NCI-H2196 treated with DMSO at 0.1 percent for 48 hours (cell line): Measurements from ENCODE around the gene PCCA.
"Not testable (repeated sequence)": the region's sequence is repeated elsewhere in the genome, so short reads cannot be mapped to it uniquely, and the experiment has no call there.

Experiments used
- DNase-seq: peaks from one replicate; lab custom pipeline; 2025; ENCODE audit not compliant: unreplicated experiment; lab: John Stamatoyannopoulos, UW

PCCA gene

GRCh38 chr13:100138859-100139491, 50.1 kb downstream of the PCCA start:
- no peak for DNase-seq

- no peak for DNase-seq
Measured at GRCh38 chr13:100139817-100140216, 50.9 kb downstream of the PCCA start.

- DNase-seq = no peak
Measured at GRCh38 chr13:100140441-100140840, 51.5 kb downstream of the PCCA start.

DNA sequence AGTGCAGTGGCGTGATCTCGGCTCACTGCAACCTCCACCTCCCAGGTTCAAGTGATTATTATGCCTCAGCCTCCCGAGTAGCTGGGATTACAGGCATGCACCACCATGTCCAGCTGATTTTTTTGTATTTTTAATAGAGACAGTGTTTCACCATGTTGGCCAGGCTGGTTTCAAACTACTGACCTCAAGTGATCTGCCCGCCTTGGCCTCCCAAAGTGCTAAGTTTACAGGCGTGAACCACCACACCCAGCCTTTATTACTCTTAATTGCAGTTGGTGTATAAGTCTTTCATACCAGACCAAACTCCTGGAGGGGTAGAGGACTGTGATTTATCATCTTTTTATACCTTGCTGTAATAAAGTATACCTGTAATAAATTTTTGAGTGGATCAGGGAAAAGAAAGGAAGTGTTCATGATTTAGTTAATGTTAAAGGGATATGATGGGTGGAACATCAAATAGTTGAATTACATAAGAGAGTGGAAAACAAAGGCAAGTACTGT, 52.6 kb downstream of the PCCA start:
- not testable (repeated sequence) for DNase-seq

- no peak for DNase-seq
Measured at GRCh38 chr13:100146534-100146933, 57.6 kb downstream of the PCCA start.

- DNase-seq = no peak
Measured at GRCh38 chr13:100147825-100148224, 58.9 kb downstream of the PCCA start.

- DNase-seq = no peak
Measured at GRCh38 chr13:100148422-100148821, 59.5 kb downstream of the PCCA start.

- no peak for DNase-seq
Measured at GRCh38 chr13:100149389-100149788, 60.5 kb downstream of the PCCA start.

DNA sequence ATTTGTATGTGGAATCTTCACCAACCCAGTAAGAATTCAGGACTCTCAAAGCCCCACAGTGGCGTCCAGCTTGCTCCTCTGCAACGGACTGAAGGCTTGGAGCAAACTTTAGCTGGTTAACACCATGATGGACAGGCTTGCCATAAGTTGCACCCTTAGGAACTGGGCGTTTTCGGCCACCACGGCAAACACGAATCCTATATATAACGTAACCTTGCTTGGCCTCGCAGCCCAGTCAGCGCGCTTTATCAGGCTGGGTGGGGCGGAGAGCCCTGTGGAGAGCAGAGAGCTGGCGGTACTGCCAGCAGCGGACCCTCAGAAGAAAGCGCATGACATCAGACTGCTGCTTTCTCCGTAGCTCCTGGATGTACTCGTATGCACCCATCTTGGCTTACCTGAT, 61.8 kb downstream of the PCCA start:
- not testable (repeated sequence) for DNase-seq

GRCh38 chr13:100154842-100155416, 66.0 kb downstream of the PCCA start:
- DNase-seq = no peak

DNA sequence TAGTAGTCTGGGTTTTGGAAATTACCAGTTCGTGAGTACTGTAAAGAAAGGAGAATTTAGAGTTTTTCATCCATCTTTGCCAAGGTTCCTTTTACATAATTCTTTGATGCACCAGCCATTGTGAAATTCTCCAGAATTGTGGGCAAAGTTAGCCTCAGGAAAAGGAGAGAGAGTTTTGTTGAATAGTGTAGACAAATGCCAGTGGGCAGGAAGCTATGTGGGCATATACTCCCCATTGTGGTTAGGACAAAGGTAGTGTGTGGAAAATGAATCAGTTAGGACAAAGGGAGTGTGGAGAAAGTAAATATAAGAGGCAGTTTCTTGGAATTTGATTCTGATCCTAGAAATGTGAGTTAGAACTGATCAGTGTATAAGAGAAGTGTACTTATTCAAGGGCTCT, 67.9 kb downstream of the PCCA start:
- DNase-seq = no peak

DNA sequence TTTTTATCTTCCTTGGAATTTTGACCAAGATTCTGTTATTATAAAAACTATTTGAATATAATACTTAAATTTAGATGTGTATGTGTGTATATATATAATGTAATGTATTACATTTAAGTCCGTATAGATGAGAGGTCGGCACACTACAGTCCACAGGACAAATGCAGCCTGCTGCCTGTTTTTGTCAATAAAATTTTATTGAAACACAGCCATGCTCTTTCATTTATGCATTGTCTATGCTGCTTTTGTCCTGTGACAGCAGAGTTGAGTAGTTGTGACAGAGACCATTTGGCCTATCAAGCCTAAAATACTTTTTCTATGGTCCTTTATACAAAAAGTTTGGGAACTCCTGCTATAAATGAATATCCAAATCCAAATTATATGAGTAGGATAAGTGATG, 69.7 kb downstream of the PCCA start:
- no peak for DNase-seq

DNA sequence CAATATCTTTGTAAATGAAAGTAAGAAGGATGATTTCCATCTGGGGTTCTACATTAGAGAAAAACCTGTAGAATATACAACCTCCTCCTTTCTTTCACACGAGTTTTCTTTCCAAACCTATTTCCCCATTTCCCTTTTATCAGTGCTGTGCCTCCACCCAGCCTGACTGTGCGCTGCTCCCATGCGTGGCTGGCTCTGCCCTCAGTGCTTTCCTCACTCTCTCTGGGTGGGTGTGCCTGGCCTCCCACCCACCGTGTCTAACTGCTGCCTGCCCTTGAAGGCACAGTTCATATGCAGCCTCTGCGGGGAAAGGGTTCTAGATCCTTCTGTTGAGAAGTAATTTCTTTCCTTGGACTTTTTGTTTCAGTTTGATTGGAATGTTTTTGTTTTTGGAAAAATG, 70.7 kb downstream of the PCCA start:
- no peak for DNase-seq

GRCh38 chr13:100160450-100160849, 71.6 kb downstream of the PCCA start:
- DNase-seq = no peak

DNA sequence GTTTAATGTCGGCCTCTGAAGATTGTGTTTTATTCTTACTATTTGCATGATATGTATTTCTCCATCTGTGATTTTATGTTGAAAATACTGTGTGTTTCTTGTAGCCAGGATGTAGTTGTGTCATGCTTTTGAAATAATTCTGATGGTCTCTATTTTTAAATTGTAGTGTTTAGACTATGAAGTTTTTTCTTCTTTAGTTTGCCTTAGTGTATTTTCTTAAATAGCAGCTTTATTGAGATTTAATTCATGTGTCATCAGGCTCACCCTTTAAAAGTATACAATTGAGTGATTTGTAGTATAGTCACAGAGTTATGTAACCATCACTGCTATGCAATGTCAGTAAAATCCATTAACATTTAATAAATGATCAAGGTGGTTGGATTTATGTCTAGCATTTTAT, 74.5 kb downstream of the PCCA start:
- no peak for DNase-seq

GRCh38 chr13:100173203-100173602, 84.3 kb downstream of the PCCA start:
- DNase-seq = no peak

DNA sequence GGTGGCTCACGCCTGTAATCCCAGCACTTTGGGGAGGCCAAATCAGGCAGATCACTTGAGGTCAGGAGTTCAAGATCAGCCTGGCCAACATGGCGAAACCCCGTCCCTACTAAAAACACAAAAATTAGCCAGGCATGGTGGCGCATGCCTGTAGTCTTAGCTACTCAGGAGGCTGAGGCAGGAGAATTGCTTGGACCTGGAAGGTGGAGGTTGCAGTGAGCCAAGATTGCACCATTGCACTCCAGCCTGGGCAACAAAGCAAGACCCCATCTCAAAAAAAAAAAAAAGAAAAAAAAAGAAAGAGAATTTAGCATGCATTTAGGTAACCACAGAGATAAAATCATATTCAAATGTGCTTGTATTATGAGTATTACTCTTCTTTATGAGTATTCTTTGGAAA, 85.6 kb downstream of the PCCA start:
- DNase-seq = not testable (repeated sequence)

DNA sequence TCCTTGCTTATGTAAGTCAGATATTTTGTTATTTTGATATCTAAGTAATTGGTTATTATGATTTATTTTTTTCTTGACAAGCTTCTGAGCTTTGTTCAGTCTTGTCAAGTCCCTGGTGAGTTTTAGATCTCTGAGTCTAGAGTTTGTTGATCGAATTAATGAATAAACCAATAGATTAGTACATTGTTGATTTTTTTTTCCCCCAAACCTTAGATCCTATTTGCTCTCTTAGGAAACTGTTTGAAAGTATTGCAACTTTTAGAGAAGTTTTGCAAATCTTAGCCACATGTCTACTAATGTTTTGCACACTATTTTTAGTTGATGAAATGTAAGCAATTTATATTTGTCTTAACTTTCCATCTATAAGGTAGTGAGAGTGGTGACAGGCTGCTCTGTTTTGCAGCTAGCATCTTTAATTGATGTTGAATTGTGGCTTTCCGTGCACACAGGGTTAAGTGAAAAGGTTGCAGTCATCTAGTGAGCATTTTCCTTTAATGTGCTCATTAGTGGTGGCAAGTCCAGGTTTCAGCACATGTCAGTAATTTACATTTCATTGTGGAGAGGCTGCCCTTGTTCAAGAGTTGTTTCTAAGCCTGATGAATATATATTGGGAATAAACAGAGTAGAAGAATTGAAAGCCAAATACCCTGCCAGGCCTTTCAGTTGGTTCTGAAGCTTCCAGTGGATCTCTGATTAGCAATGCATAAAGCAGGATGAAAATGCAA, 86.3 kb downstream of the PCCA start:
- DNase-seq = no peak

GRCh38 chr13:100175803-100176182, 86.9 kb downstream of the PCCA start:
- no peak for DNase-seq

- DNase-seq = no peak
Measured at GRCh38 chr13:100176801-100177400, 88.0 kb downstream of the PCCA start.

DNA sequence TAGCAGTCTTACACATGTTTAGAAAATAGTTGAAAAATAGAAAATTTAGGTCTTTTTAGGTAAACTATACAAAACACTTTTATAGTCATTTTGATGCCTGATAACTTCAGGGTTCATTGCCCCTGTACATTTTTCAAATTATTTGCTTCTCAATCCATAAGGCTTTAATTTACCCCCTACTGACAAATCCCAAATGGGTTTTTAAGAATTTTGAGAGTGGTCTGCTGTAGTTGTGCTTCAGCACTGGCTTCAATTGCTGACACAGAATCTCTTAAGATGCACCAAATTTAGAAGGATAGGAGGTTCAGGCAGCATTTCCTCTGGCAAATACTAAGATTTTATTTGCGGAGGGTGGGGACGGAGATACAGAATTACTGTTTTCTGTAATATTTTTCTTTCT, 89.4 kb downstream of the PCCA start:
- DNase-seq = no peak

- no peak for DNase-seq
Measured at GRCh38 chr13:100179276-100179675, 90.4 kb downstream of the PCCA start.
